Left renal pelvis (tissue), 4 donors: Measurements from ENCODE around the gene MOCS1. TPM values are rescaled to one million over a fixed set of nuclear protein-coding genes. Genes with fewer than 3 reads are reported as not detected.
A peak's percentile ranks its signal among the peaks of the same experiment; 100 is the strongest.

Experiments used
- DNase-seq, 4 donors: peaks; one replicate each; pipeline ENCODE4 v3.0.0-alpha.2; 2013; ENCODE audit warnings: low read depth in 4 of 4, low spot score in 3 of 4
- polyA plus RNA-seq, 4 donors: library from polyadenylated mRNA; unstranded; fragments of 120-200 nt; gene quantifications; one replicate each; pipeline ENCODE4 v1.2.1, GENCODE V29; 2013; ENCODE audit not compliant: insufficient read length in 4 of 4

Gene MOCS1
- polyA plus RNA-seq, 4 donors: 8.5 to 13.7 (median 11.9) TPM

DNA sequence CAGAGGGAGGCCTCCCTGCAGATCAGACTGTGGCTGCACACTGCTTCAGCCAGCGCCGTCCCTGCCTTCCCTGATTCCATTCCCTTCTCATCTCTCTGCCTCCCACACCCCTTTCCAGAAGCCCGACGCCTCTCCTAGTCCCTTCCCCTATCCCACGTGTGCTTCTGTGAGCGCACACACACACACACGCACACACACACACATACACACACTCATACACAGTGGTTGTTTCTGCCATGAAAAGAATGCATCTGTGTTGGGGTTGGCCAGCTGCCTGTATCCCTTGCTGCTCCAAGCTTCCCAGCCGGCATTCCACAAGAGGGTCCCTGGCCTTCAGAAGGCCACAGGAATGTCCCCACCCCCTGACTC is 51.7 kb downstream of the MOCS1 start:
- peak; percentile 64 to 78 (median 70) for DNase-seq

DNA sequence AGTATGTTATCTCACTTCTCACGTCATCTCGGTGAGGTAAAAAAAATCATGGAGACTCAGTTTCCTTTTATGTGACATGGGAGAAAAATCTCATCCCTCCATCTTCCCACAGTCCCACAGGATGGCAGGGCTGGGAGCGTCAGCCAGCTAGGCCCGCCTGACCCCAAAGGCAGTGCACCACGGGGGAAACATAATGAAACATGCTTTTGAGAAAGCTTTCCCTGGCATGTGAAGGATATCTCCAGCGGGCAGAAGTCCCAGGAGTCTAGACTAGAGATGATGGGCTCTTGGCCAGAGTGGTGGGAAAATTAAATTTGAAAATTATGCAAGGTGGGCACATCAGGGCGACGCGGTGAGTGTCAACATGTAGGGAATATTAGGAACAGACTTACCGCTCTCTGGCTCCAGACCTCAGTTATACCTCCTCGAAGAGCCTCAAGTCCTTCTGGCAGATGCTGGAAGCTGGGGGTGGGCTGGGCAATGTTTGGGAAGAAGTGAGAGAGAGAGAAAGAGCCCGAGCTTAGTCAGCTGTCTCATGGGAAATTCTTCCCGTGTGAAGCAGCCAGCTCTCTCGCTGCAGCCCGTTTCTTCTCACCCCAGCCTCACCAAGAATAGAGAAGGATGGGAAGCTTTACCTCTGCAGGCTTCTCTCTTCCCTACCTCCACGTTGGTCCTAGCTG is 52.3 kb downstream of the MOCS1 start:
- no peak for DNase-seq

DNA sequence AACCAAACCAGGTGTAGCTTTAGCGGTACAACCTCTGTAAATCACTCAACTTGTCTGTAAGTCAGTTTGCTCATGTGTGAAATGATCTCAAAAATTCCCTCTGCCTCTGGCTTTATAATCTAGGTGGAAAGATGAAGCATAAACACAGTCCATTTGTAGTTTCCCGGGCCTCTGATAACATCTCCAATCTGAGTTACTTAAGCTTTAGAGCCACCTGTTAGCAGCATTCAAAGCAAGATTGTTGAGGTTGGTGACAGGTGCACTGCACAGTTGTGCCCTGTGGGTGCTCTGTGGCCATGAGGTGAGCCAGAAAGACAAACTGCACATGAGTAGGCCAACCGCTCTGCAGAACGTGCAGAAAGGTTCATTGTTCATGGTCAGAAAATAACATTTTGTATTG is 53.7 kb downstream of the MOCS1 start:
- DNase-seq: no peak

DNA sequence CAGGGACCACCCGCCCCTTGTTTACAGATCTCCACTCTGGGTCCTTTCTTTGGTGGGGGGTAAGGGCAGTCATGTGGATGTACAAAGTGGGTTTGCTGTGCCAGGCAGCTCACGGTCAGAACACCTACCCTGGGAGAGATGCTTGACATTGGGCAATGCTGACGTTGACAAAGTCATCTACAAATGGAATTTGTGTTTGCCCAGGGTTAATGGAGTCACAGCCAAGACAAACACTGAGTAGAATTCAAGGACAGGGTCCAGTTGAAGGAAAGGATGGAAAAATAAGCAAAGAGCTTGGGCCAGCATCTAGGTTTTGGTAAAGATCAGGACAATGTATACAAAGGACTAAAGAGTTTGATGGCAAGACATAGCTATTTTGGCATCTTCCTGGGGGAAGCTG is 54.7 kb downstream of the MOCS1 start:
- no peak for DNase-seq

DNA sequence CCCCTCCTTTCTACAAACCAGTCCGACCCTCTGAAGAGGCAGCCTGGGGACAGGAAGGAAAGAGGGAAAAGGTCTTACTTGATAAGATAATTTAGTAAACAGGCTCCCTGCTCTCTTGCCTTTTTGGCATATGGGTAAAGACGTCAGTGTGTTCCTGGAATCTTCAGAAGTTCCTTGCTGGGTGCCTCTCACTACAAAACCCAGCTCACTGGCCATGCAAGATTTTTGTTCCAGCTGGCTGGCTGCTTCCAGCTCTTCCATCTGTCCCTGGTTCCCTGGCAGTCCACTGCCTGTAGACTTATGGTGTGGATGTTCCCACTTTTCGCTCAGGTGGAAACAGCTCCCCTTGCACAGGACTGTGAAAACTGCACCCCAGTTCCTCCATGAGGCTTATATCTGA is 57.4 kb downstream of the MOCS1 start:
- DNase-seq: no peak

DNA sequence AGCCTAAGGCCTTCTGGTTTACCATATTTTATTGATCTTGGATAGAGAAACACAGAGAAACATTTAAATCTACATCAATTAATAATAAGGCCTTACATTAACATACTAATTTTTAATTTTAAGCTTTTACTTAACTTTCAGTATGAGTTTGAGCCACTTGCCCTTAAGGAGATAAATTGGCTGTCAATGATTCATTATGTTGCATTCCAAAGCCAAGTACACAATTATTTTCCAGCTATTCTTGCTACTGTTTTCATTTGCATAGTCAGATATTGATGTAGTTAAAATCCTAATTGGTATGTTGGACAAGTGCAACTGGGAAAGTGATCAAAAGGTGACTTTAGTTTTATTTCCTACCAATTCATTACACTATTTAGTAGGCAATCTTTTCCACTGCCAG is 58.2 kb downstream of the MOCS1 start:
- DNase-seq: no peak

DNA sequence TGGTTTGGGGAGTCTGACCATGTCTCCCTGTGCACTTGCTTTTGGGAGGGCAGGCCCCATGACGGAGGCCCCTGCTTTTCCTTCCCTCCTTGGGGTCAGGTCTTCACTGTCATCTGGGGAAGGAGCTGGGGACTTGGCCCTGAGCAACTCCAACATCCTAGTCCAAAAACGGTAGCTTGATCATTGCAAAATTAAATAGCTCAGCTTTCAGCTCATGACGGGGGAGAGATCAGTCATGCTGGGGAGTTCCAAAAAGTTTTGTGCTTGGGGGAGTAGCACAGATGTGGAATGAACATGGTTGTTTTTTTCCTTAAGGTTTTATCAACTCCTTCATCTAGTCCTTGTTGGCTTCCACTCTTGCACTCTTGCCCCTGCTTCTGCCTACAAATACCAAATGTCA is 60.8 kb downstream of the MOCS1 start:
- DNase-seq: no peak

DNA sequence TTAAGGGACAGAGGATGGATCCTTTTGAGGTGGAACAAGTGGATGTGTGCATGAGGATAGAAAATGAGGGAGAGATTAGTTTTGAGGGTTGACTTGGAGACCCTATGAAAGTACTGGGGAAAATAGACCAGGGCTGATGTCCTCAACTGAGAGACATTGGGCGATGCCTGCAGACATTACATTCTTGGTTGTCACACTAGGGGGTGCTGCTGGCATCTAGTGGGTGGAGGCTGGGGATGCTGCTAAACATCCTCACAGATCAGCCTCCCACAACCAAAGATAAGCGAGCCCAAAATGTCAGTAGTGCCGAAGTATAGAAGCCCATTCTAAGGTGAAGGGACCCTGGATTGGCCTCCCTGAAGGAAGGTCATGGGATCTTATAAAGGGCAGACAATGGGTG is 63.3 kb downstream of the MOCS1 start:
- DNase-seq: no peak

DNA sequence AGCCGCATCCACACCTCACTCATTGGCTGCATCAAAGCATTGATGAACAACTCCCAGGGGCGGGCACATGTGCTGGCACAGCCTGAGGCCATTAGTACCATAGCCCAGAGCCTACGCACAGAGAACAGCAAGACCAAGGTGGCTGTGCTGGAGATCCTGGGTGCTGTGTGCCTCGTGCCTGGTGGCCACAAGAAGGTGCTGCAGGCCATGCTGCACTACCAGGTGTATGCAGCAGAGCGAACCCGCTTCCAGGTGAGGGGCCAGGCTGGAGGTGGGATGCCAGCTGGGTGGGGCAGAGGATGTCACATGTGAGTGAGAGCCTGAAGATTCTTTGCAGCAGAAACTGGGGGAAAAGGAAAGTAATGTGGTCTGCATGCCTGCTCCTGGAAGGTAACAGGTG is 66.7 kb downstream of the MOCS1 start:
- no peak for DNase-seq

DNA sequence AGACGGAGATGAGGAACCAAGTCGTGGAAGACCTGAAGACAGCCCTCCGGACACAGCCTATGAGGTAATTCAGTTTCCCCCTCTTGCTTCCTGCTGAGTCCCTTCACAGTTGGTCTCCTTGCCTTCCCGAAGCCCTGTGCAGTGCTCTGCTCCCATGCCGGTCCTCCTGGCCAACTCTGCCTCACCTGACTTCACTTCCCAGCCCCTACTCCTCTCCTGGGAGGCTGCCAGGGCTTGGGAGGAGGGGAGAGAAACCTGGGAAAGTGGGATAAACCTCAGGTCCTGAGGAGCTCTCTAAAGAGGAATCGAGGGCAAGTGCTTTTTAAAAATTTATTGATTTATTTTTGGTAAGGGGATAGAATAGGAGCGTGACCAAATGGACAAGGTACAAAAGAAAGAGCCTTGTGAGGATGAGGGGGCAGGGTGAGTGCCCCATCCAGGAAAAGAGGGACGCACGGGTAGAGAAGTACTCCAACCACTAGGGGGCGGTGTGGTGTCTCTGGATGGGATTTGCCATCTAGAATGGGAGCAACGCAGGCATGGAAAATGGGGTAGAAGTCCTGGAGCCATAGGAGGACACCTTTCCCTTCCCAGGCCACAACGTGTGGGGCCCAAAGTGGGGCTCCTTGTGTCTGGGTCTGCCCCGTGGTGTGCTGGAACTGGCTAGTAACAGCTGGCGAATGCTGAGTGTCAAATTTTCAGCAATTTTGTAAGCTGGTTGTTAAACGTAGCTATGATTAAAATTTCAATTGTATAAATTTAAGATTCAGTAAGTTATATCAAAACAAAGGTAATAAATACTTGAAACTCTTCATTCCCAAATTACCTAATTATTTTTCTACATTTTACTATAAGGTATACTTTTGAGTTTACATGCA is 69.0 kb downstream of the MOCS1 start:
- no peak for DNase-seq

DNA sequence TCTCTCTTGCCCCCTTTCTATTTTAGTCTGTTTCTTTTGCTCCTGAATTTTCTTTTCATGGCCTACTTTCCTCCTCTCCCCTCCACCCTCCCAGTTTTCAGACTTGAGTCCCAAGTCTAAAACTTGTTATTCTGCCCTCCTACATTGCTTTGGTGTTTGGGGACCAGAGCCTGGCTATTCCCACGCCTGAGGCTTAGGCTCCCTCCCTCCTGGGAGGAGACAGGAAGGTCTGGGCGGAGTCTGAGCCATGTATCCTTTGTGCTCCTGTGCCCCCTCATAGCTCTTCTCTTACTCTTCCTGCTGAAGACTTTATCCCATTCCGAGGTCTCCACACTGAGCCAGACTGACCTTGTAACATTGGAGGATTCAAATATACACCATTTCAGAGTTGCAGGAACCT is 72.6 kb downstream of the MOCS1 start:
- DNase-seq: no peak

DNA sequence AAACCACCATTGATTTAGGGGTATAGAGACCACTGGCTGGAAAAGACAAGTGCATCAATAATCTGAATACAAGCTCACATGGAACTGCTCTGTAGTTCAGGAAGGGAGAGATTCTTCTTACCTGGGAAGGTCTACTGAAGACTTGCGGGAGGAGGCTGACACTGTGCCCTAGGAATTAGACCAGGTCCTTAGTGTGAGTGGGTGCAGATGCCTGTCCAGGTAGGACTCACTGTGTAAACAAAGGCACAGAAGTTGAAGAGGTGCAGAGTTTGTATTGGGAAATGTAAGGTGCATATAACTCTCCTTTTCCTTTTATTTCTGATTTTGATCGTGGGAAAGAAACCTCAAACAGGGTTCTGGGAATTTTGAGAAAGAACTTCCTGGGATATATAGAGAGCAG is 75.2 kb downstream of the MOCS1 start:
- no peak for DNase-seq

DNA sequence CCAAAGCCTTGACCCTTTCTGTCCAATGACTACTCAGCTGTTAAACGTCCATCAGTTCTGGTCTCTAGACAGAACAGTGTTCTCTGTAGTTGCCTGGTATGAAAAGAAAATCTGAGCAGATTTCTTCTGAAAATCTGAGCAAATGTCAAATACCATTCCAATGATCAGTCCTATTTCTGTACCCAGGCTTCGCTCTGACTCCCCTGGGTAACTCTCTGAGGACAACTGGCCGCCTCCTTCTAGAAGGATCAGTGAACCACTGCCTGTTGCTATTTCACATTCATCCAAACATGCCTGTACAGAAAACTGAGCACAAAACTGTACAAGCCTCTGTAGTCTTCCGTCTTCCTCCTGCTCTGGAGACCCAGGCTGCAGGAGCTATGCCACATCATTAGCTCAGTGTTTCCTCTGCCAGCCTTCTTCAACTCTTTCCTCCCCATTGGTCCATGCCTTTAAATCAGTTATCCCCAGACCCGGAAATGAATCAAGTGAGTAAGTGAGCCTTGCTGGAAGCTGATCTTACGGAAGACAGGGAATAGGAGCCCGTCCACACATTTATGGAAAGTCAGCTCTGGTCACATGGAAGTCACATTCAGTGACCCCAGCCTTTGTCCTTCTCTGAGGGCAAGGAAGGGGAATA is 78.8 kb downstream of the MOCS1 start:
- no peak for DNase-seq

Other genes with a start within 250 kb of the MOCS1 start
- gene KIF6, start 209.1 kb downstream of the MOCS1 start, polyA plus RNA-seq: 1 to 10 TPM in 3 of 4 donors, under 1 TPM in 1; 0.72 to 5.5 (median 4.1) TPM
- gene DAAM2, start 142.1 kb downstream of the MOCS1 start, polyA plus RNA-seq: 10 to 100 TPM; 24.0 to 71.8 (median 25.4) TPM